ENCODE measurements around the gene CDKL1. TPM values are rescaled to one million over a fixed set of nuclear protein-coding genes. Genes with fewer than 3 reads are reported as not detected.

Gene CDKL1
- total and polyA plus RNA-seq, 2 donors (not counting 1 experiment from before 2014, with no cell fraction given): 18.5 to 22.8 TPM

DNA sequence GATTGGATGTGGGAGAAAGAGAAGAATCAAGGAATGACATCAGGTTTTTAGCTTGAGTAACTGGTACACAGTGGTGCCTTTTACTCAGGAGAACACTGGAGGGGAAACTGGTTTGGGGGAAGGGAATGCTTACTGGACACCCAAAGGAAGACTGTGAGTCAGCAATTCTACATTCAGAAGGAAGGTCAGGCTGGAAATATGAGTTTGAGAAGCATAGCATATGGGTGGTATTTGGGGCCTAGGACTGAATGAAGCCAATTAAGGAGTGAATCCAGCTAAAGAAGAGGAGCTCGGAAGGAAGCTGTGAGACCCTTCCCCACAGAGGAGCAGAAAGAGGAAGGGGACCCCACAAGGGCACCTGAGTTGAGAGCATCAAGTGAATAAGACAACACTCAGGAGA, 49.2 kb downstream of the CDKL1 start:
- no peaks in the 10 kb centered on the region for H4K20me1 ChIP-seq (ENCODE audit: control insufficient read depth, extremely low read depth, insufficient read depth, low read length)

DNA sequence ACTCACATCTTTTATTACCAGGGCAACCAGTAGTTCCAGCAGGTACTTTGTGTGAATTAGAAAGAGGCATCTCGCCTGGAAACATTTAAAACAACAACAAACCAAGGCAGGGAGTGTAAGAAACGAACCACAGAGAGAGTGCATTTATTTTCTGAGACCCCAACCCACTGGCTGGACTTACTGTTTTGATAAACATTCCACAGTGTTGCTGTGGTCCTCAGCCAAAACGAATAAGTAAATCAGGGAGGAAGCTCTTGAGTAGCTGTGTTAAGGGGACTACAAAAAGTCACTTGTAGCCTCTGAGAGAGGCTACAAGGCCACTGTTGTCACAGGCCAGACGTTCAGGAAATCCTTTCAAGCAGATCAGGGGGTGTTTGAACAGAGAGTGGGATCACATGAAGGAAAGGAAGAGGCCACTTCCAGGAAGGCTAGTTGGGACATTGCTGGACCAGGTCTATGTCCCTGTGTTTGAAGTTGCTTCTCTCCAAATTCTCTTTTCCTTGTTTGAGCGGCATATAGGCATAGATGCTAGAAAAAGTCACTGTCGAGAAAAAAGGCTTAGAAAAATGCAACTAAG, 50.7 kb downstream of the CDKL1 start:
- Histone ChIP-seq H3K79me2 (ENCODE audit: control insufficient read depth, insufficient read depth, low read length) (no peaks in the 10 kb centered on the region), H3K27me3 (ENCODE audit: control insufficient read depth, insufficient read depth, low read length) (no peaks in the 10 kb centered on the region), H3K9ac (ENCODE audit: insufficient read depth, low read length) (no peak overlapping the region), H3K4me2 (ENCODE audit: extremely low read depth, insufficient read depth, low read length) (no peak overlapping the region), H3K4me3 (replicated peaks in 1 of 4; ENCODE audit: control extremely low read depth in 1 of 4, insufficient read depth in 1 of 4, low read depth in 3 of 4, low read length in 4 of 4) (no peak overlapping the region), H3K36me3 (ENCODE audit: control insufficient read depth, insufficient read depth, low read length) (no peaks in the 10 kb centered on the region), H3K9me3 (ENCODE audit: control insufficient read depth, insufficient read depth, low read depth, low read length) (no peaks in the 10 kb centered on the region), H3K4me1 (ENCODE audit: control insufficient read depth, extremely low read depth, insufficient read depth, low read length) (peaks cover 24% of the 10 kb centered on the region), H4K20me1 (ENCODE audit: control insufficient read depth, extremely low read depth, insufficient read depth, low read length) (no peaks in the 10 kb centered on the region), H3K27ac (ENCODE audit: insufficient read depth, low read length) (no peak overlapping the region), H2AFZ (ENCODE audit: low read length) (no peak overlapping the region)
- no peak for TF ChIP-seq EZH2 (IDR thresholded peaks at IDR 0.05; ENCODE audit: low read length, missing control alignments)
- TF ChIP-seq, protein P1, sequence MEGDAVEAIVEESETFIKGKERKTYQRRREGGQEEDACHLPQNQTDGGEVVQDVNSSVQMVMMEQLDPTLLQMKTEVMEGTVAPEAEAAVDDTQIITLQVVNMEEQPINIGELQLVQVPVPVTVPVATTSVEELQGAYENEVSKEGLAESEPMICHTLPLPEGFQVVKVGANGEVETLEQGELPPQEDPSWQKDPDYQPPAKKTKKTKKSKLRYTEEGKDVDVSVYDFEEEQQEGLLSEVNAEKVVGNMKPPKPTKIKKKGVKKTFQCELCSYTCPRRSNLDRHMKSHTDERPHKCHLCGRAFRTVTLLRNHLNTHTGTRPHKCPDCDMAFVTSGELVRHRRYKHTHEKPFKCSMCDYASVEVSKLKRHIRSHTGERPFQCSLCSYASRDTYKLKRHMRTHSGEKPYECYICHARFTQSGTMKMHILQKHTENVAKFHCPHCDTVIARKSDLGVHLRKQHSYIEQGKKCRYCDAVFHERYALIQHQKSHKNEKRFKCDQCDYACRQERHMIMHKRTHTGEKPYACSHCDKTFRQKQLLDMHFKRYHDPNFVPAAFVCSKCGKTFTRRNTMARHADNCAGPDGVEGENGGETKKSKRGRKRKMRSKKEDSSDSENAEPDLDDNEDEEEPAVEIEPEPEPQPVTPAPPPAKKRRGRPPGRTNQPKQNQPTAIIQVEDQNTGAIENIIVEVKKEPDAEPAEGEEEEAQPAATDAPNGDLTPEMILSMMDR (conservative IDR thresholded peaks at IDR 0.05 in 1 of 2, IDR thresholded peaks at IDR 0.05 in 1 of 2; ENCODE audit: low read depth in 1 of 2, low read length in 2 of 2): no peak
- DNase-seq (ENCODE audit: low read depth in 2 of 2): no peak

More for the DNA sequence above, 49.2 kb downstream of the CDKL1 start:
- no peak overlapping the region for H3K9ac ChIP-seq (ENCODE audit: insufficient read depth, low read length)
- TF ChIP-seq EZH2 (IDR thresholded peaks at IDR 0.05; ENCODE audit: low read length, missing control alignments): no peak
- TF ChIP-seq, protein P1 (conservative IDR thresholded peaks at IDR 0.05 in 1 of 2, IDR thresholded peaks at IDR 0.05 in 1 of 2; ENCODE audit: low read depth in 1 of 2, low read length in 2 of 2): no peak
- DNase-seq (ENCODE audit: low read depth in 2 of 2): peak; percentile 66 to 72
- no peak overlapping the region for H3K4me3 ChIP-seq (replicated peaks in 1 of 4; ENCODE audit: control extremely low read depth in 1 of 4, insufficient read depth in 1 of 4, low read depth in 3 of 4, low read length in 4 of 4)
- H3K27ac ChIP-seq (ENCODE audit: insufficient read depth, low read length): no peak overlapping the region
- H2AFZ ChIP-seq (ENCODE audit: low read length): peak overlapping the region; percentile 17
- no peaks in the 10 kb centered on the region for H3K79me2 ChIP-seq (ENCODE audit: control insufficient read depth, insufficient read depth, low read length)
- peaks cover 25% of the 10 kb centered on the region for H3K4me1 ChIP-seq (ENCODE audit: control insufficient read depth, extremely low read depth, insufficient read depth, low read length)
- no peaks in the 10 kb centered on the region for H3K27me3 ChIP-seq (ENCODE audit: control insufficient read depth, insufficient read depth, low read length)
- no peaks in the 10 kb centered on the region for H3K9me3 ChIP-seq (ENCODE audit: control insufficient read depth, insufficient read depth, low read depth, low read length)
- H3K36me3 ChIP-seq (ENCODE audit: control insufficient read depth, insufficient read depth, low read length): no peaks in the 10 kb centered on the region
- H3K4me2 ChIP-seq (ENCODE audit: extremely low read depth, insufficient read depth, low read length): no peak overlapping the region

- TF ChIP-seq EZH2 (IDR thresholded peaks at IDR 0.05; ENCODE audit: low read length, missing control alignments): no peak
- TF ChIP-seq, protein P1 (conservative IDR thresholded peaks at IDR 0.05 in 1 of 2, IDR thresholded peaks at IDR 0.05 in 1 of 2; ENCODE audit: low read depth in 1 of 2, low read length in 2 of 2): no peak
- Histone ChIP-seq H2AFZ (ENCODE audit: low read length) (no peak overlapping the region), H3K36me3 (ENCODE audit: control insufficient read depth, insufficient read depth, low read length) (no peaks in the 10 kb centered on the region), H3K79me2 (ENCODE audit: control insufficient read depth, insufficient read depth, low read length) (no peaks in the 10 kb centered on the region), H3K4me1 (ENCODE audit: control insufficient read depth, extremely low read depth, insufficient read depth, low read length) (peaks cover 22% of the 10 kb centered on the region), H4K20me1 (ENCODE audit: control insufficient read depth, extremely low read depth, insufficient read depth, low read length) (no peaks in the 10 kb centered on the region), H3K4me2 (ENCODE audit: extremely low read depth, insufficient read depth, low read length) (peak overlapping the region; percentile 16), H3K9ac (ENCODE audit: insufficient read depth, low read length) (no peak overlapping the region), H3K27ac (ENCODE audit: insufficient read depth, low read length) (no peak overlapping the region), H3K9me3 (ENCODE audit: control insufficient read depth, insufficient read depth, low read depth, low read length) (no peaks in the 10 kb centered on the region), H3K27me3 (ENCODE audit: control insufficient read depth, insufficient read depth, low read length) (no peaks in the 10 kb centered on the region), H3K4me3 (replicated peaks in 1 of 4; ENCODE audit: control extremely low read depth in 1 of 4, insufficient read depth in 1 of 4, low read depth in 3 of 4, low read length in 4 of 4) (no peak overlapping the region)
- peak in 1 of 2 donors; percentile 42 for DNase-seq (ENCODE audit: low read depth in 2 of 2)
These were observed 51.7 kb downstream of the CDKL1 start for GRCh38 chr14:50344876-50345563.
